A172 (cell line): ENCODE data around the gene ZFP62. TPM values are rescaled to one million over a fixed set of nuclear protein-coding genes. Genes with fewer than 3 reads are reported as not detected.
"Not testable (repeated sequence)": the region's sequence is repeated elsewhere in the genome, so short reads cannot be mapped to it uniquely, and the experiment has no call there.

Experiments used
- DNase-seq: peaks from one replicate; pipeline ENCODE4 v3.0.0-alpha.2; 2015; ENCODE audit warnings: low spot score
- total RNA-seq: library from RNA; depleted of rRNA; stranded (reverse); fragments of >200 nt; shearing (Covaris generic); gene quantifications from 2 replicates; pipeline ENCODE4 v1.2.3, GENCODE V29; 2014; rRNA removed

ZFP62 gene
- 30.8 and 38.2 TPM in 2 replicates for total RNA-seq

DNA sequence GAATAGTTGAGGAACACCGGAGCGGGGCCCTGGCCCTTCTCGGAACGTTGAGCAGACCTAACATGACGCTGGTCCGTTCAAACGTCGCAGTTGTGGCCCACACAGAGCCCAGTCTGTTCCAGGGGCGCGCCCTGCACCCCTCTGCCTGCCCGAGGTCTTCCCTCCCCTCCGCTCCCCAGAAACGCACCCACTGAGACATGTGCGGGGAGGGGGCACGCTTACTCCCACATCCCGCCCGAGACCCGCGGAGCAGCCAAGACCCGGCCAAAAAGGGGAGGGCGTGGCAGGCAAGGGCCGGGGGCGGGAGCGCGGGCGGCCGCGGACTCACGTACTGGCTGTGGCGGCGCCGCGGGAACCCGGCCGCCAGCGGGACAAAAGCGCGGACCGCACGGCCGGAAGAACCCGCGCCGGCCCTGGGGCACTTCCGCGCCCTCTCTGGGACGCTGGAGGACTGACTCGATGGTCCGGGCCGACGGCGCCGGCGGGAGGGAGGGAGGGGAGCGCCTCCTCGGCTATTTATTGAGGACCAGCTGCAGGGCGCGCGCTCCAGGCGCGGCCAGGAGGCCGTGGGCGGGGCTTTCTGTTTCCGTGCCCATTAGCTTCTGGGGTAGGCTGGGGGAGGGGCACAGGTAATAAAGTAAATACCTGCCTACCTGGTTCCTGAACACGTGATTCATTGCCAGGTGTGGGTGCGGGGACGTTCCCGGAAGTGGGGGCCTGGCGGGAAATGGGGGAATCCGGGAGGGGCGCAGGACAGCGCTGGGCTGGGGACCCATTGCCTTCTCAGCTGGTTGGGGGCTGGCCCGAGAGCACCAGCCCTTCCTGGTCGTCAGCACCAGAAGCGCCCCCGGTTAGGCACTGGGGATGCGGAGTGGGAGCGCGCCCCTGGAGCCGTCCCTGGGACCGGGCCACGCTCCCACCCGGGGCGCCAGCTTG is at the start of gene ZFP62:
Gene ZFP62 (minus strand): TSS at position 390 of the 936 bp plus-strand sequence. CDS start 57 bp downstream, at position 333.
- DNase-seq = peak; percentile 79

DNA sequence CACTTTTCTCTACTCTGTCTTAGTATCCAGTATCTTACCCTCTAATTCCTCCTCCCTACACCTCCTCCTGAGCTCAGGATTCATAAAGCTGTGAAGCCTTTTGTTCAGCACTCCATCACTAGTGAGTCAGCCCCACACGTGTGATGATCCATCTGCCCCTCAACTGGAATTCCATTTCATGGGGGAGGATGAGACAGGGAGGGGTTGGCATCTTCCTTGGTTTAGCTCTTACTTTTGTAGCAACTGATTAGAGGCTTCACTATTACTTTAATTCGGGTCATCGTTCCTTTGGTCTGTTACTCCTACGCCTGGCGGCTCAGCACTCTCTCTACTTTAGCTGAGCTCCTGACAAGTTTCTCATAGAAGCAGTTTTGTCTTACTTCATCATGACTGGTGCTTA is 49.7 kb upstream of the ZFP62 start:
- DNase-seq = peak; percentile 57

DNA sequence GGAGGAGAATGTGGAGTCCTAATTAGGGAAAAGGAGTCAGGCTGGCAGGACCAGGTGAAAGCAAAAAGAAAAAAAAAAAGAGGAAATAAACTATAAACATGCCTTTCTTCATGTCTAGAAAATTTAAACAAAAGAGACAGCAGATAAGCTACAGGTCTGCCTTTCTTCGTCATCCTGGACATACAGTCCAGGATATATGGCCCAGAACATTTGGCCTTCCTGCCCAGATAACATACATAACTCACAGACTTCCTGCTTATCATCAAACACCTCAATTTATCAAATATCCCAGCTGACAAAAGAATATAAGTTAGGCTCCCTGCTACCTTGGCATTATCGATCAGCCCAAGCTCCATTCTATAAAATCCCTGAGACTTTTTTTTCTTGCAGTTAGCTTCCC is 49.1 kb upstream of the ZFP62 start:
- DNase-seq = no peak

DNA sequence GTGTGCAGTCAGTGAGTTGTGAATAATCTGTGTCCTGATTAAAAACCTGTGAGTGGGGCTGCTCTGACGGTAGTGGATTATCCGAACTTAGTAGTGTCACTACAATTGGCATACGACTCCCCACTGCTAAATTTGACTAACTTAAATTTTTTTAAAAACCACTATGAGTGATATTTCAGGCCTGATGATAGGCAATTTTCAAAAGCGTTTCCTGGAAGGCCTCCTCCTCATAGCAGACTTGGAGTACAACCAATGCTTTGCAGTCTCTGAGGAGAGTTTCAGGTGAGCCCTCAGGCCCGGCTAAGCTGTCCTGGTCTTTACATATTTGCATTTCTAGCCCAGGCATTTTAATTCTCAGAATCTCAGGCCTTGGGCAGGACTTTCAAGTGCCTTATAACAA is 48.7 kb upstream of the ZFP62 start:
- no peak for DNase-seq

DNA sequence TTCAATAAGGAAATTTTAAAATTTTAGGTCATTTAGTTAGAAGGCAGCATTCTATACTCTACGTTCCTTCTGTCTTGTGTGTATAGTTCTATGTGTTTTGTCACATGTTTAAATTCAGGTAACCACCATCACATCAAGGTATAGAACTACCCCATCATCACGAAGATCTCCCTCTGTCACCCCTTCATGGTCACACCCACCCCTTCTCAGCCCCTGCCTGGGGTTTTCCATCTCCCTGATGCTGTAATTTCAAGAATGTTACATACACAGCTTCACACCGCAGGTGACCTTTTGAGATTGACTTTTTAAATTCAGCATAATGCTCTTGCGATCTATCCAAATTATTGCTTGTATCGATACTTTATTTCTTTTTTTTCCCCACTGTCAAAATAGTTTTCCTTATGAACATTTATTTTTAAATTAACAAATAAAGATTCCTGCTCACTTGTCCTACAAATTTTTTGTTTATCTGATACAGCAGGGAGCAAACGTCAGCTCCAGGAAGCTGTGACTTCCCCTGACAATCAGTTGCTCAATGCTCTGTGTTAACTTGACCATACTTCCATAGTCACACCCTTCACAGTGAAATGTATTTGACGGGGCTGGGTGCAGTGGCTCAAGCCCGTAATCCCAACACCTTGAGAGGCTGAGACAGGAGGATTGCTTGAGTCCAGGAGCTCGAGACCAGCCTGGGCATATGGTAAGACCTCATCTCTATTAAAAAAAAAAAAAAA is 48.1 kb upstream of the ZFP62 start:
- DNase-seq = no peak

DNA sequence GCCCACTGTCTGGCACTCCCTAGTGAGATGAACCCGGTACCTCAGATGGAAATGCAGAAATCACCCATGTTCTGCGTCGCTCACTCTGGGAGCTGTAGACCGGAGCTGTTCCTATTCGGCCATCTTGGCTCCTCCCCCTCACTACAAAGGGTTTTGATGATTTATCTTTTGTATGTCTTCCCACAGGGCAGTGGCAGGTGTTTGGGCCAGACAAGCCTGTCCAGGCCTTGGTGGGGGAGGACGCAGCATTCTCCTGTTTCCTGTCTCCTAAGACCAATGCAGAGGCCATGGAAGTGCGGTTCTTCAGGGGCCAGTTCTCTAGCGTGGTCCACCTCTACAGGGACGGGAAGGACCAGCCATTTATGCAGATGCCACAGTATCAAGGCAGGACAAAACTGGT is 47.3 kb upstream of the ZFP62 start:
- no peak for DNase-seq

DNA sequence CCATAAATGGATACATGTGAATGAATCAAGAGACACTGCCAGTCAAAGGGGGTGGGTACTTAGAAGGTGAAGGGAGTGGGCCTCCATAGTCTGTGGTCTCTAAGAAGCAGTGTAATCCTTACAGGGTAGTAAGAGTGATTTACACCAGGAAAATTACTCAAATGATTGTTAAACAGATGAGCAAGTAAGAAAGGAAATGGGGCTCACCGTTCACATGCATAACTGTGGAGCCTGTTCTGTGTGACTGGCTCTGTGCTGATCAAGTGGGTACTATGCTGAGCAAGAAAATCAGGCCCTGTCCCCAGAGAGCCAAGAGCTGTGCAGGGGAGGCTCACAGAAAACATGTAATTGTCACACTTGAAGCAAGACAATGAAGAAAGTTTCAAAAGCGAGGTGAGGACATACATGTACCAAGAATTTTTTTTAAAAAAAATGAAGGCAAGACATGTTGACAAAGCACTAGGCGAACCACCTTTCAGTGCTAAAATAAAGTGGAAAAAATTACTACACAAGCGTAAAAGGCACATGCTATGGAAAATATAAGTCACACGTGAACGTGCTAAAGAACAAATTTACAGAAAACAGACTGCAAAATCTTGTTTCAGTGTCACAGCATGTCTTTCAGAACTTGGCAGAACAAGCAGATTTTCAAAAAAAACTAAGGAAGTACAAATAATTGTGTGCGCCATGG is 40.4 kb upstream of the ZFP62 start:
- DNase-seq = no peak

DNA sequence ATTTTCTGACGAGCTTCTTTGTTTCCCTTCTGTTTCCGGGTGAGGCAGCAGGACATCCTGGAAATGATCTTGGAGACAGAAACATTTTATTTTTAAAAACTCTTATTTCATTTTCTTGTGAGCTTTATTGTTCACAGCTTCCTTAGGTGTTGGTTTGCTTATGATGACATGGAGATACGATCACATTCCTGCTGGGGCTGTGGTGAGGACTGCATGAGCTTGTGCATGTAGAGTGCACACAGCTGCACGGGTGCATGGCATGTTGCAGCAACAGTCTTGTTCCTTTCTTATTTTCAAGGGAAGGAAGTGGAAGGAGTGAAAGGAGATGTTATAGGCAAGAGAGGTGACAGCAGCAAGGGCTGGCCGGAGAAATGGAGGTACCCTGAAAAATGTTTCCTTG is 39.1 kb upstream of the ZFP62 start:
- DNase-seq = no peak

DNA sequence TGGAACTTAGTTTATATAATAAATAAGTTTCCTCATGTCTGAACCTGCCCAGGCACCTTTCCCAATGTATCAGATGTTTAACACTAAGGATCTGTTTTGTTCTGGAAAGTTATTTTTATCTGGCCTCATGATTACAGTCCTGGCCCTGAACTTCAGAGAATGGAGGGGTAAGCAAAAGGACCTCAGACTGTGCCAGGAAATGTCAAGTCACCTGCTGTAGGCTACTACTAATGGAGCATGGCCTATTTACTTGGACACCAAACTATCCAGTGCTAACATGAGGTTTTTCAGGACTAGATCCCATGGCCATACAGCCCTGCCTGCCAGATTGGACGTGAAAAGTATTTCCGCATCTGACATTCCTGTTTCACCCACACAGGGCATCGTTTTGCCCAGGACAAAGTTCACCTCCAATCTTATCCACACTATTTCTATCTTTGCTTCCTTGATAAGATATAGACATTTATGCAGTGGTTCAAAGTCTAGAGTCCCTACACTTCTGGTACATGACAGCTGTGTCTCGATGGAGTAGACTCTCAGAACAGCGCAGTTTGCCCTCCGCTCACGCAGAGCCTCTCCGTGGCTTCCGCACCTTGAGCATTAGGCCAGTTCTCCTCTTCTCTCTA is 37.7 kb upstream of the ZFP62 start, which contains the start of gene BTNL8:
Gene BTNL8 (plus strand): TSS at position 539 of the 626 bp plus-strand sequence. CDS start 152 bp downstream, outside the sequence.
- no peak for DNase-seq

DNA sequence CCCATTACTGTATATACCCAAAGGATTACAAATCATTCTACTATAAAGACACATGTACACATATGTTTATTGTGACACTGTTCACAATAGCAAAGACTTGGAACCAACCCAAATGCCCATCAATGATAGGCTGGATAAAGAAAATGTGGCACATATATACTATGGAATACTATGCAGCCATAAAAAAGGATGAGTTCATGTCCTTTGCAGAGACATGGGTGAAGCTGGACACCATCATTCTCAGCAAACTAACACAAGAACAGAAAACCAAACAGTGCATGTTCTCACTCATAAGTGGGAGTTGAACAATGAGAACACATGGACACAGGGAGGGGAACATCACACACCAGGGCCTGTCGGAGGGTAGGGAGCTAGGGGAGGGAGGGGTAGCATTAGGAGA is 34.3 kb upstream of the ZFP62 start:
- DNase-seq = not testable (repeated sequence)

DNA sequence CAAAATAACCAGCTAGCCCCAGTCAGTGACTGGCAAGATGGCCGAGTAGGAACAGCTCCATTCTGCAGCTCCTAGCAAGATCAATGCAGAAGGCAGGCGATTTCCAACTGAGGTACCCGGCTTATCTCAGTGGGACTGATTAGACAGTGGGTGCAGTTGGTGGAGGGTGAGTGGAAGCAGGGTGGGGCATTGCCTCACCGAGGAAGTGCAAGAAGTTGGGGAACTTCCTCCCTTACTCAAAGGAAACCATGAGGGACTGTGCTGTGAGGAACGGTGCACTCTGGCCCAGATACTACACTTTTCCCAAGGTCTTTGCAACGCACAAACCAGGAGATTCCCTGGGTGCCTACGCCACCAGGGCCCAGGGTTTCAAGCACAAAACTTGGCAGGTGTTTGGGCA is 28.3 kb upstream of the ZFP62 start:
- DNase-seq = no peak

DNA sequence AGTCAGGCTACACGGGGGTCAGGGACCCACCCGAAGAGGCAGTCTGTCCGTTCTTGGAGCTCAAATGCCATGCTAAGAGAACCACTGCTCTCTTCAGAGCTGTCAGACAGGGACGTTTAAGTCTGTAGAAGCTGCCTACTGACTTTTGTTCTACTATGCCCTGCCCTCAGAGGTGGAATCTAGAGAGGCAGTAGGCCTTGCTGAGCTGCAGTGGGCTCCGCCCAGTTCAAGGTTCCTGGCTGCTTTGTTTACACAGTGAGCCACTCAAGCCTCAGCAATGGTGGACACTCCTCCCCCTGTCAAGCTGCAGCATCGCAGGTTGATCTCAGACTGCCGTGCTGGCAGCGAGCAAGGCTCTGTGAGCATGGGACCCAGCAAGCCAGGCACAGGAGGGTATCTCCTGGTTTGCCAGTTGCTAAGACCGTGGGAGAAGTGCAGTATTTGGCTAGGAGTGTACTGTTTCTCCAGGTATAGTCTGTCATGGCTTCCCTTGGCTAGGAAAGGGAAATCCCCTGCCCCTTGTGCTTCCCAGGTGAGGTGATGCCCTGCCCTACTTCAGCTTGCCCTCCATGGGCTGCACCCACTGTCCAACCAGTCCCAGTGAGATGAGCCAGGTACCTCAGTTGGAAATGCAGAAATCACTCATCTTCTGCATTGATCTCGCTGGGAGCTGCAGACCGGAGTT is 24.9 kb upstream of the ZFP62 start:
- DNase-seq = peak; percentile 18

DNA sequence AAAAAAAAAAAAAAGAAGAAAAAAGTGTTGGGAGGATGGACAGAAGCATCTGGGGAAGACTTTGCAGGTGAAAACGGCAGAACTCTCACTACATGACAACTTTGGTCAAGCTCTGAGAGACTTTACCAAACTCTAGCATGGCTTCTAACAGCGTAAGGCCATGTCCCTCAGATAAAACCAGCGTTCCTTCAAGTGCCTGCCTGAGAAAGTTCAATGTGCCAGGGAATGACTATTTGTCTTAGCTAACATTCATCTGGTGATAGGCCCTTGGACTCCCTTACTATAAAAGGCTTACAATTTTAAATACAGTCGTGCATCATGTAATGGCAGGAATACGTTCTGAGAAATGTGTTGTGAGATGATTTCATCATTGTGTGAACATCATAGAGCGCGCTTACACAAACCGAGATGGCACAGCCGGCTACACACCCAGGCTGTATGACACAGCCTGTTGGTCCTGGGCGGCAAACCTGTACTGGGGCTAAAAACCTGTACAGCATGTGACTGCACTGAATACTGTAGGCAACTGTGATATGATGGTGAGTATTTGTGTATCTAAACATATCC is 14.9 kb upstream of the ZFP62 start:
- DNase-seq = no peak

DNA sequence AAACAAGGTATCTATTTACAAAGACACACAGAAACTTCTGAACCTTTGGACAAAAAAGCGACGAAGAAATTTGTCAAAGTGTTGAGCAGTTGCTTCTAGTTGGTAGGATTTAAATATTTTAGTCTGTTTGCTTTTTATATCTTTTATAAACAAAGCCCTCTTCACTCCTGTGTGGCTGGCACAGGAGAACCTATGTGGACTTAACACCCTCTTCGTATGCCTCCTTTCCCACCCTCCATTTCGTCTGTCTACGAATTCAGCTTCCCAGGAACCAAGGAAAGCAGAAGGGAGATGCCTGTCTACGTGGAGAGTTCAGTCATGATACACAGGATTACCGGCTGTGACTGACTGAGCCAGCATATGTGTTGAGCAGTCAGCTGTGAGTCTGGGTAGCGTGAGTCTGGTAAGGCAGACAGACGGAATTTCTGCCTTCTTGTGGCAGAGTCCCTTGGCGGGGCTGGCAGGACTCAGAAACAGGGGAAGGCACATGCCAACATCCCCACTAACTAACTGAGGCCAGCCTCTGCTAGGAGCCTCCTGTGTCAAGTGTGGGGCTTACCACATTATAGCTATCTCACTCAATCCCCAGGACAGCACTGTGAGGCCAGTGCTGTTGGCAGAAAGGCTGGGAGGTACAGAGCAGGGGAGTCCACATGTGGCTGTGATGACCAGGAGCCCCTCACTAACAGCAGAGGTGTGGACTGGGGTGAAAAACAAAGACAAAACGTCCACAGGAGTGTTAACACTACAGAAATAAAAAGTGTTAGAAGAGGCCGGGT is 13.9 kb upstream of the ZFP62 start:
- no peak for DNase-seq

DNA sequence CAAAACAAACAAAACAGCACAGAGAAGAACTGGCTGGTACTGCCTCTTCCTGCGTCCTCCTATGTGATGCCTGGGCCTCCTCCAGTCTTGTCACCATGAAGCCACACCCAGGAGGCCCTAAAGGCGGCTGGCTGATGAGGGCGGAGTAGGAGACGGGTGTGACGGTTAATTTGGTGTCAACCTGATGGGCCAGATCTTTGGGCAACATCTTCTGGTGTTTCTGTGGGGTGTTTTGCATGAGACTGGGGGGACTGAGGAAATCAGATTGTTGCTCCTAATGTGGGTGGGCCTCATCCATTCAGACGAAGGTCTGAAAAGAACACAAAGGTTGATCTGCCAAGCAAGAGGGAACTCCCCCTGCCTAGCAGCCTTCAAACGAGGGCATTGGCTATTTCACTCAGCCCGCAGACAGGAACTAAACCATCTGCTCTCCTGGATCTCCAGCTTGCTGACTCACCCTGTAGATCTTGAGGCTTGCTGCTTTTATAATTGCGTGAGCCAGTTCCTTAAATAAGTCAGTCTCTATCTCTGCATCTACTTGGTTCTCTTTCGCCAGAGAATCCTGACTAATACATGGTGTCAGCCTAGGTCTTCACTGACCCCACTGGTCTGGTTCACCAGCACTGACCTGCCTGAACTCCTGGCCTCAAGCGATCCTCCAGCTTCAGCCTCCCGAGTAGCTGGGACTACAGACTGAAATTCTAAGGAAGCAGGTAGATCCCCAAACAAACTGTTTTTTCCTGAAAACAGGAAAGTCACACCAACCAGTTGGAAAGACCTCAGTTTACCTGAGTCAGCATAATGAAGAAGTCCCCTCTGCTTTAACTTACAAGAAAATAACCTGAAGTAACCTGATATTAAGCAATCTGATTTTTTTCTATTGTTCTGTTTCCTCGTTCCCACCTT is 12.8 kb upstream of the ZFP62 start:
- peak; percentile 41 for DNase-seq

DNA sequence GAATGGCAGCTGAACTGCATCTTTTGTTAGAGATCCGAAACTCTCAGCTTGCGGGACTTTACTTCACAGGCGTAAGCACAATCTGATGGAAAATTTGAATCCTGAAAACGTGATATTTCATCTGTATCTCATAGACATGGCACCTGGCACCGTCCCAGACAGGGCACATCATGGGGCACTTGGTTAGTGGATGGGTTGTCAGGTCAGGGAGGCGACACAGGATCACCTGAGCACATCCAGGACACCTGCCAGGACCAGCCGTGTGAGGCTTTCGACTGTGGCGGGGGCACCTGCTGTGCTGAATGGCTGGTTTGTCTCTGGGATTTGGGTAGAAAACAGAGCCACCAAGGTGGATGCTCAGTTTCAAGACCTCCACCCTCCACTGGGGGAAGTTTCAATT is 11.3 kb upstream of the ZFP62 start:
- no peak for DNase-seq

DNA sequence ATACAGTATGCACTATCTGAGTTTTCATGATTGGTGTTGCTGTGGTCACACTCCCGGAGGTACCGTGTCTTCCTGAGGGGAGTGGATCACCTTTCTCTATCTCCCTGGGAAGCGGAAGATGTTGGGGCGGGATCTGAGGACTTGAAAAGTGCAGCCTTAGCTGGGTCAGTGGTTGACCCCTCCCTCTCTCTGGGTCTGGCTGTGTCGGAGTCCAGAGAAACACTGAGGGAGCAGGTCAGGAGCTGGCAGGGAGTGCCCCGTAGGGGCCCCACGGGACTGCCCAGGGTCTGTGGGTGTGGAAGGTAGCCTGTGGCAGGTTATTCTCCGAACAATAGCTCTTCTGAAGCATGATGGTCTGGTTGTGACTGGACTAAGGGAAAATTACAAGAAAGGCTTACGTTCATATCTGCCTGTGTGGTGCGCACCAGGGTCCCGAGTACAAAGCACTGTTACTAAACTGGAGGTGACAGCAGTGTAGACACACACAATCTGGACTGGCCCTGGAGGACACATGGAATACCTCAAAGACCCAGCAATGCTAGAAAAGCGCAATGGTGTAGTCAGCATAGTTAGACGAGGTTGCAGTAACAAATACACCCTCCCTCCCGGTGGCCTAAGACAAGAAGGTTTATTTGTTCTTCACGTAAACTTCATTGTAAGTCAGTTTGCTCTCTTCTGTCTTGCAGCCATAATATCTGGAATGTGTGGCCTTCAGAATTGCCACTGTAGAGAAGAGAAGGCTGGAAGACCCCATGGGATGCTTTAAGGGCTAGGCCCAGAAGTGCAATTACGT is 9.4 kb upstream of the ZFP62 start:
- no peak for DNase-seq

DNA sequence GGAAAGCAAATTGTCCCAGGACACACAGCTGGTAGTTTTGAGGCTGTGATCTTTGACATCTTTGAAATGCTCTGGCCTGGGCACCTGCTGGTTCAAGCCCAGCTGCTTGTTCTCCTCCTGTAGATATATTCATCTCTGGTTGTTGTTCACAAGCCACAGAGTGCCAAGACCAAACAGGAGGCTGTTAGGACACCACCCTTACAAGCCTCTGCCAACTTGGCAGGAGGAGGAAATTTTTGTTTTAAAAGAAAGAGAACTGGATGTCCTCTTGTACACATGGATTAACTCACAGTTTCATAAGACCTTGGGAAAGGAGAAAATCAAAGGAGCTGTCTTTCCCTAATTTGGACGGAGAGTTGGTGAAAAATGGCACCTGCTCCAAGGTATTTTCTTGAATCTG is 8.5 kb upstream of the ZFP62 start:
- no peak for DNase-seq
